ENCODE results near the gene MRAP2. TPM values are rescaled to one million over a fixed set of nuclear protein-coding genes. Genes with fewer than 3 reads are reported as not detected.

MRAP2 gene
- total and polyA plus RNA-seq, 2 donors (not counting 3 experiments of a cell fraction or from before 2014, with no cell fraction given) = 5.8 to 8.6 TPM

- FAIRE-seq = no peak
- no TSS peak for BruUV-seq (replicated peaks)
Measured at GRCh38 chr6:84018453-84019061, 15.0 kb upstream of the MRAP2 start.

More at GRCh38 chr6:84018453-84019061, 15.0 kb upstream of the MRAP2 start:
- dilution Hi-C loops (cut with MboI; ENCODE audit: extremely low pct_ligation_motif_present, low sequenced_read_pairs) = no loop called here
- H3K9me1 ChIP-seq (replicated peaks; ENCODE audit: control insufficient read depth, extremely low read depth, insufficient read depth, low read length) = no peaks in the 10 kb centered on the region
- TF ChIP-seq EZH2 (IDR thresholded peaks at IDR 0.05; ENCODE audit: borderline replicate concordance, low read depth, low read length, severe bottlenecking) (no peak), POLR2A (IDR thresholded peaks at IDR 0.05; ENCODE audit: low read depth, low read length) (no peak), CTCF (IDR thresholded peaks at IDR 0.05; ENCODE audit: extremely low read depth in 1 of 2, insufficient read depth in 1 of 2, low read depth in 1 of 2, low read length in 2 of 2) (no peak), GATA2 (IDR thresholded peaks at IDR 0.05; ENCODE audit: insufficient read depth, insufficient read length, low read depth, low read length) (no peak), MYC (IDR thresholded peaks at IDR 0.05; ENCODE audit: low read depth, low read length) (no peak), MAX (IDR thresholded peaks at IDR 0.05; ENCODE audit: insufficient read depth, insufficient read length) (no peak), FOS (IDR thresholded peaks at IDR 0.05; ENCODE audit: borderline replicate concordance, insufficient read depth, low read length) (no peak), POLR2AphosphoS5 (IDR thresholded peaks at IDR 0.05; ENCODE audit: insufficient read depth, low read depth, low read length) (no peak), JUN (IDR thresholded peaks at IDR 0.05; ENCODE audit: borderline replicate concordance, insufficient read depth, insufficient read length, low read depth) (no peak)
- H3K9me3 ChIP-seq (replicated peaks; ENCODE audit: control insufficient read depth, insufficient read depth, low read length) = no peaks in the 10 kb centered on the region
- intact Hi-C loops (cut with micrococcal nuclease) = no loop called here
- ChIA-PET CTCF (no interaction called here), POLR2A (no interaction called here)
- H3K36me3 ChIP-seq (ENCODE audit: control insufficient read depth in 2 of 2, extremely low read depth in 1 of 2, insufficient read depth in 2 of 2, low read length in 2 of 2) = no peaks in the 10 kb centered on the region
- H3K9ac ChIP-seq (replicated peaks; ENCODE audit: extremely low read depth, insufficient read depth, low read length) = no peak overlapping the region
- H4K20me1 ChIP-seq (replicated peaks; ENCODE audit: control insufficient read depth, extremely low read depth, insufficient read depth, low read length) = no peaks in the 10 kb centered on the region
- no peak overlapping the region for H2AFZ ChIP-seq (ENCODE audit: low read depth, low read length)
- no peaks in the 10 kb centered on the region for H3K27me3 ChIP-seq (ENCODE audit: control insufficient read depth in 2 of 2, insufficient read depth in 2 of 2, low read length in 2 of 2)
- H3K4me3 ChIP-seq (replicated peaks in 1 of 3; ENCODE audit: insufficient read depth in 1 of 3, low read depth in 1 of 3, low read length in 3 of 3) = no peak overlapping the region
- H3K4me2 ChIP-seq (ENCODE audit: insufficient read depth, low read length) = no peak overlapping the region
- no peaks in the 10 kb centered on the region for H3K79me2 ChIP-seq (ENCODE audit: control insufficient read depth, insufficient read depth, low read length)
- H3K4me1 ChIP-seq (ENCODE audit: control insufficient read depth, extremely low read depth, insufficient read depth, low read length) = no peaks in the 10 kb centered on the region
- no peak for DNase-seq (ENCODE audit: low read depth, low spot score)
- no peak overlapping the region for H3K27ac ChIP-seq (ENCODE audit: insufficient read depth, low read depth, low read length)
